Psoas muscle (tissue), 8 donors: ENCODE measurements around the gene PCOLCE2. TPM values are rescaled to one million over a fixed set of nuclear protein-coding genes. Genes with fewer than 3 reads are reported as not detected.

ENCODE experiments used
- ATAC-seq, 4 donors: fragments of 200-7000 bp; cut with Tn5 transposase; one replicate each; pipeline ENCODE4 v1.9.1; 2020; ENCODE audit warnings: moderate library complexity in 3 of 4, mild to moderate bottlenecking in 2 of 4
- DNase-seq, 2 donors: peaks; one replicate each; pipeline ENCODE4 v3.0.0-alpha.2; 2020
- H3K27ac ChIP-seq: fragments of 200-600 bp; one replicate; pipeline ENCODE4 v1.8.0; 2022
- H3K27me3 ChIP-seq, 3 donors: fragments of 200-600 bp in 1 of 3; one replicate each; pipeline versions ENCODE4 v1.6.1 to v1.8.0; 2013 to 2022; ENCODE audit warnings: low read length in 2 of 3, mild to moderate bottlenecking in 2 of 3, moderate library complexity in 1 of 3; ENCODE audit not compliant: insufficient read depth in 3 of 3
- H3K36me3 ChIP-seq, 2 donors: fragments of 200-600 bp in 1 of 2; one replicate each; pipeline versions ENCODE4 v1.6.1 to v1.8.0; 2013 to 2022; ENCODE audit warnings: low read depth in 1 of 2, mild to moderate bottlenecking in 1 of 2, moderate library complexity in 1 of 2; ENCODE audit not compliant: insufficient read depth in 1 of 2
- H3K4me1 ChIP-seq: fragments of 200-600 bp; one replicate; pipeline ENCODE4 v1.8.0; 2022
- H3K4me3 ChIP-seq: fragments of 200-600 bp; one replicate; pipeline ENCODE4 v1.8.0; 2022; ENCODE audit warnings: mild to moderate bottlenecking
- H3K9me3 ChIP-seq: fragments of 200-600 bp; one replicate; pipeline ENCODE4 v1.8.0; 2022
- WGBS, 3 donors: extraction: QIAGEN DNeasy Blood & Tissue Kit; methylation state at CpG; one replicate each; pipeline versions ENCODE4 v1.1.6 to v1.1.7; 2013; 5-methylcytosine and 5-hydroxymethylcytosine counted together
- intact Hi-C, 2 donors: fragments of 100-400 bp; cut with DNase I; formaldehyde crosslinking; loops; one replicate each; pipeline versions ENCODE4 v1.11.0 to v1.14.2; 2022
- polyA plus RNA-seq, 3 donors: library from polyadenylated mRNA; stranded (reverse); fragments of 200-250 nt; gene quantifications; one replicate each; pipeline ENCODE4 v1.2.3, GENCODE V29; 2013
- total RNA-seq, 4 donors: library from RNA; stranded (reverse); fragmentation: NEBNext Ultra II Directional in 2 of 4; extraction: Animal tissue kit (Norgen Biotek cat#: 25700) in 2 of 4; gene quantifications; one replicate each; pipeline versions ENCODE4 v1.2.1 to v1.2.4, GENCODE V29; 2021 to 2023
- TF ChIP-seq, protein P1 (sequence below): fragments of 200-600 bp; IDR thresholded peaks from one replicate; pipeline ENCODE4 v1.8.0; 2022; ENCODE audit warnings: antibody characterized with exemption
- donor health status: healthy with polysubstance abuse.
- donor health status: DM: no; HTN: no; CAD: no; lungs with moderate emphysema.
- donor health status: Bipolar disorder and iron deficiency.
- donor health status: healthy.
- donor health status: DM: yes; HTN: yes; CAD: no.
- donor health status: DM: no; HTN: no; CAD: no.
- donor health status: DM: no; HTN: no; CAD: no.
- donor health status: DM: yes; HTN: yes; CAD: no.

Gene PCOLCE2
- total and polyA plus RNA-seq, 7 donors = 1.4 to 8.9 (median 3.6) TPM

DNA sequence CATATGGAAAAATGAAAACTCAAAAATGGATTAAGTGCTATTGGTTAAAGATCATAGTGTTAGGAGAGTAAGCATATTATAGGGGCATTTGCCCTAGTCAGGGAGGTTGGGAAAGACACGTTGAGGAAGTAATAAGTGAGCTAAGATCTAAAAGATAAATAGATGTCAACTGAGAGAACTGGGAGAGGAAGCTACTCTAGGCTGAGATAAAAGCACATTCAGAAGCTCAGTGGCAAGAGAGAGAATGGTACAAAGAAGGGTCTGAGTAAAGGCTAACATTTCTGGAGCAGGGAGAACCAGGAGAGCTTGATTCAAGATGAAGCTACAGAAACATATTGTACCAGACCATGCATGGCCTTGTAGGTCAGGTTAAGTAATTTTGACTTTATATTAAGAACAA lies 101.2 kb downstream of the PCOLCE2 start:
- TF ChIP-seq, protein P1, sequence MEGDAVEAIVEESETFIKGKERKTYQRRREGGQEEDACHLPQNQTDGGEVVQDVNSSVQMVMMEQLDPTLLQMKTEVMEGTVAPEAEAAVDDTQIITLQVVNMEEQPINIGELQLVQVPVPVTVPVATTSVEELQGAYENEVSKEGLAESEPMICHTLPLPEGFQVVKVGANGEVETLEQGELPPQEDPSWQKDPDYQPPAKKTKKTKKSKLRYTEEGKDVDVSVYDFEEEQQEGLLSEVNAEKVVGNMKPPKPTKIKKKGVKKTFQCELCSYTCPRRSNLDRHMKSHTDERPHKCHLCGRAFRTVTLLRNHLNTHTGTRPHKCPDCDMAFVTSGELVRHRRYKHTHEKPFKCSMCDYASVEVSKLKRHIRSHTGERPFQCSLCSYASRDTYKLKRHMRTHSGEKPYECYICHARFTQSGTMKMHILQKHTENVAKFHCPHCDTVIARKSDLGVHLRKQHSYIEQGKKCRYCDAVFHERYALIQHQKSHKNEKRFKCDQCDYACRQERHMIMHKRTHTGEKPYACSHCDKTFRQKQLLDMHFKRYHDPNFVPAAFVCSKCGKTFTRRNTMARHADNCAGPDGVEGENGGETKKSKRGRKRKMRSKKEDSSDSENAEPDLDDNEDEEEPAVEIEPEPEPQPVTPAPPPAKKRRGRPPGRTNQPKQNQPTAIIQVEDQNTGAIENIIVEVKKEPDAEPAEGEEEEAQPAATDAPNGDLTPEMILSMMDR = no peak
- intact Hi-C loops = no loop called here

DNA sequence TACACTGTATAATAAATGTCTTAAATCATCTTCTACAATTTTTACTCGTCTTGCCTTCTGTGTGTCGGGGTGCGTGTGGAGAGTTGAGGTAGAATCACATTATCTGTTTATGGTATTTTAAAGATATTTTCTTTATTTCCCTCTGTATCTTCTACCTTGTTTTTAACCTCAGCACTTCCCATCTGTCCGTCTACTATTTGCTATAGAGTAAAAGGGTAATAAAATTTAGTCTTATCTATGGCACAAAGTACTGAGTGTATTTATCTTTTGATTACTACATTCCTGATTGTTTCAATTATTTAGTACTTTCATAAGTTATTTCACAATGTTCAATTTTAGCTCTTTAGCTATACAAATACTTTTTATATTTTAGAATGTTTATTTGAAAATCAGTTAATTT lies 102.9 kb downstream of the PCOLCE2 start:
- intact Hi-C loops = no loop called here
- Histone ChIP-seq H3K27me3 (no peaks in the 10 kb centered on the region), H3K4me1 (no peaks in the 10 kb centered on the region), H3K36me3 (no peaks in the 10 kb centered on the region), H3K27ac (no peak overlapping the region), H3K9me3 (no peaks in the 10 kb centered on the region), H3K4me3 (no peak overlapping the region)
- DNase-seq = no peak
- 93 to 97% (median 94%) methylated on average over 4 of the region's 4 CpGs for WGBS, 3 donors
- TF ChIP-seq, protein P1 = no peak
- ATAC-seq = no peak

More for the DNA sequence above, 101.2 kb downstream of the PCOLCE2 start:
- H3K27ac ChIP-seq = no peak overlapping the region
- H3K27me3 ChIP-seq = no peaks in the 10 kb centered on the region
- no peaks in the 10 kb centered on the region for H3K36me3 ChIP-seq
- DNase-seq (no peak), ATAC-seq (no peak)
- no peaks in the 10 kb centered on the region for H3K9me3 ChIP-seq
- no peaks in the 10 kb centered on the region for H3K4me1 ChIP-seq
- H3K4me3 ChIP-seq = no peak overlapping the region
- 72 to 86% (median 79%) methylated on average over 1 of the region's 1 CpG for WGBS, 3 donors

DNA sequence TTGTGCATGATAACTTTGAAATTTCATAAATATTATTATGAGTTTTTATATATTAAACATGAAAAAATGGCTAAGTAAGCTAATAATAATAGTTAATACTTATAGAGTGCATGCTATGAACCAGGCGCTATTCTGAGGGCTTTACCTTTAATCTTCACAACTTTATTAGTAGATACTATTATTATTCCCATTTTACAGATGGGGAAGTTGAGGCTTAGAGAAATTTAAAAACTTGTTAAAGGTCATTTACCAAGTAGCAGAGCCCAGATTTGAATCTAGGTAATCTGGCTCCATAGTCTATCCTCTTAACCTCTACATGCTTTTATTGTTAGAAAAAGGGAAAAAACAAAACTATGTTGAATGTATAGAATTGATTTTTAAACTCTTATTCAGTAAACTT lies 104.7 kb downstream of the PCOLCE2 start:
- Histone ChIP-seq H3K27me3 (no peaks in the 10 kb centered on the region), H3K4me3 (no peak overlapping the region), H3K9me3 (no peaks in the 10 kb centered on the region), H3K4me1 (no peaks in the 10 kb centered on the region), H3K36me3 (no peaks in the 10 kb centered on the region), H3K27ac (no peak overlapping the region)
- DNase-seq (no peak), ATAC-seq (no peak)
- TF ChIP-seq, protein P1 = no peak
- intact Hi-C loops = no loop called here
- WGBS, 3 donors = 52 to 97% (median 61%) methylated on average over 1 of the region's 1 CpG

DNA sequence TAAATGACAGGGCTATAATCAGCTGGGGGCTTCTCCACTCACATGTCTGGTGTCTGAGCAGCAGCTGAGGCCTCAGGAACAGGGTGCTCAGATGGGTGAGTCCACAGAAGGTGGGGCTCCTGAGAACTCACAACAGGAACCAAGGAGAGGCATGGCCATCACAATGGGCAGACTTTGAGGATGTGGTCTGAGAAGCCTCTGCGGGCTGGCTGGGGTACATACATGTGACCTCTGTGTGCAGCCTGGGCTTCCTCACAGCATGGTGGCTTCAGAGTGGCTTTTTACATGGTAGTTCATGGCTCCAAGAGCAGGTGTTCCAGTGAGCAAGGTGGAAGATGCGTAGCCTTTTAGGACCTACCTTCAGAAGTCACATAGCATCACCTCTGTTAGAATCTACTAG lies 106.3 kb downstream of the PCOLCE2 start:
- 97 to 100% (median 97%) methylated on average over 2 of the region's 2 CpGs for WGBS, 3 donors
- TF ChIP-seq, protein P1 = no peak
- DNase-seq (no peak), ATAC-seq (no peak)
- intact Hi-C loops = no loop called here
- Histone ChIP-seq H3K27me3 (no peaks in the 10 kb centered on the region), H3K36me3 (no peaks in the 10 kb centered on the region), H3K4me3 (no peak overlapping the region), H3K4me1 (no peaks in the 10 kb centered on the region), H3K9me3 (no peaks in the 10 kb centered on the region), H3K27ac (no peak overlapping the region)

DNA sequence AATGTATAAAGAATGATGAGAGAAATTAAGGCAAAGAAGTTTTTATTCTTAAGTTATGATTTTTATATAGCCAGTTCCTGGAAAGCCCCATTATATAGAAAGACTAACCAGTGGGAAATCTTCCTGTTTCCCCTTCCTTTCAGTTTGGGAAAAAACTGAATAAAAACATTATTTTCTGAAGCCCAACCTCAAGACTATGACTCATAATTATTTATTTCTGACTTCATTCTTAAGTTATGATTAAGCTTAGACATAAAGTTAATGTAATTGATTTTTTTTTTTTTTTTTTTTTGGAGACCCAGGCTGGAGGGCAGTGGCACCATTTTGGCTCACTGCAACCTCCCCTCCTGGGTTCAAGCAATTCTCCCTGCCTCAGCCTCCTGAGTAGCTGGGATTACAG lies 109.3 kb downstream of the PCOLCE2 start:
- ATAC-seq = no peak
- intact Hi-C loops = no loop called here
- H3K4me3 ChIP-seq = no peak overlapping the region
- no peak overlapping the region for H3K27ac ChIP-seq
- H3K4me1 ChIP-seq = no peaks in the 10 kb centered on the region
- TF ChIP-seq, protein P1 = no peak
- no peaks in the 10 kb centered on the region for H3K27me3 ChIP-seq
- H3K9me3 ChIP-seq = no peaks in the 10 kb centered on the region
- H3K36me3 ChIP-seq = no peaks in the 10 kb centered on the region
- no peak for DNase-seq
